GM19468 (cell line): ENCODE data around the gene PM20D1.
"Not testable (repeated sequence)": the region's sequence is repeated elsewhere in the genome, so short reads cannot be mapped to it uniquely, and the experiment has no call there.

Source experiments
- ATAC-seq: cut with Tn5 transposase; IDR thresholded peaks from one replicate; pipeline ENCODE4 v1.9.1; 2021; ENCODE audit warnings: mild to moderate bottlenecking, moderate library complexity, moderate number of reproducible peaks; ENCODE audit not compliant: unreplicated experiment; ENCODE audit errors: extremely low read depth

Gene PM20D1

GRCh38 chr1:205849619-205850355 lies at the start of gene PM20D1:
Gene PM20D1, minus strand, starts transcription at chr1:205850132. Its CDS starts 60 bp downstream, at chr1:205850072.
- peak; percentile 91 for ATAC-seq

GRCh38 chr1:205896351-205896750 lies 46.4 kb upstream of the PM20D1 start:
- no peak for ATAC-seq

GRCh38 chr1:205894119-205894518 lies 44.2 kb upstream of the PM20D1 start:
- ATAC-seq = not testable (repeated sequence)

- ATAC-seq = not testable (repeated sequence)
These were observed 42.2 kb upstream of the PM20D1 start for GRCh38 chr1:205892175-205892574.

- not testable (repeated sequence) for ATAC-seq
These were observed 41.5 kb upstream of the PM20D1 start for GRCh38 chr1:205891481-205891880.

GRCh38 chr1:205890631-205891030 lies 40.7 kb upstream of the PM20D1 start:
- ATAC-seq = not testable (repeated sequence)

GRCh38 chr1:205889706-205890105 lies 39.8 kb upstream of the PM20D1 start:
- not testable (repeated sequence) for ATAC-seq

GRCh38 chr1:205889006-205889405 lies 39.1 kb upstream of the PM20D1 start:
- ATAC-seq = not testable (repeated sequence)

GRCh38 chr1:205883792-205884191 lies 33.9 kb upstream of the PM20D1 start:
- no peak for ATAC-seq

GRCh38 chr1:205880923-205881322 lies 31.0 kb upstream of the PM20D1 start:
- ATAC-seq = no peak

- no peak for ATAC-seq
These were observed 30.0 kb upstream of the PM20D1 start for GRCh38 chr1:205879974-205880373.

- no peak for ATAC-seq
These were observed 28.1 kb upstream of the PM20D1 start for GRCh38 chr1:205878026-205878425.

GRCh38 chr1:205873148-205873547 lies 23.2 kb upstream of the PM20D1 start:
- ATAC-seq = not testable (repeated sequence)

GRCh38 chr1:205870236-205870635 lies 20.3 kb upstream of the PM20D1 start:
- ATAC-seq = no peak

GRCh38 chr1:205861540-205861939 lies 11.6 kb upstream of the PM20D1 start:
- no peak for ATAC-seq

- no peak for ATAC-seq
These were observed 8.4 kb upstream of the PM20D1 start for GRCh38 chr1:205858141-205858961.

- not testable (repeated sequence) for ATAC-seq
These were observed 7.6 kb upstream of the PM20D1 start for GRCh38 chr1:205857501-205857900.

GRCh38 chr1:205856433-205856832 lies 6.5 kb upstream of the PM20D1 start:
- ATAC-seq = no peak

- no peak for ATAC-seq
These were observed 3.0 kb upstream of the PM20D1 start for GRCh38 chr1:205852969-205853368.

GRCh38 chr1:205851993-205852392 lies 2.1 kb upstream of the PM20D1 start:
- ATAC-seq = no peak
